Trophoblast cell (in vitro differentiated cells and primary cell): ENCODE results near the gene CRELD2.

Source experiments
- DNase-seq, 2 donors: peaks; one replicate each; pipeline ENCODE4 v3.0.0-alpha.2; 2016
- H2AFZ ChIP-seq: 2 replicates; pipeline ENCODE4 v1.6.1; 2013; ENCODE audit warnings: low read length, moderate library complexity, mild to moderate bottlenecking; ENCODE audit not compliant: insufficient read depth, poor library complexity
- H2AK5ac ChIP-seq: 2 replicates; pipeline ENCODE4 v1.6.1; 2013; ENCODE audit warnings: mild to moderate bottlenecking, low read length
- H2BK120ac ChIP-seq: 2 replicates; pipeline ENCODE4 v1.6.1; 2013; ENCODE audit warnings: low read length, mild to moderate bottlenecking, moderate library complexity; ENCODE audit not compliant: insufficient read depth, poor library complexity
- H2BK12ac ChIP-seq: 2 replicates; pipeline ENCODE4 v1.6.1; 2013; ENCODE audit warnings: mild to moderate bottlenecking, low read length, moderate library complexity
- H2BK5ac ChIP-seq: 2 replicates; pipeline ENCODE4 v1.6.1; 2013; ENCODE audit warnings: low read length, low read depth, moderate library complexity, mild to moderate bottlenecking; ENCODE audit not compliant: poor library complexity
- H3K14ac ChIP-seq: 2 replicates; pipeline ENCODE4 v1.6.1; 2013; ENCODE audit warnings: mild to moderate bottlenecking, low read length
- H3K18ac ChIP-seq: 2 replicates; pipeline ENCODE4 v1.6.1; 2013; ENCODE audit warnings: mild to moderate bottlenecking, low read length
- H3K23ac ChIP-seq: 2 replicates; pipeline ENCODE4 v1.6.1; 2013; ENCODE audit warnings: low read length
- H3K27ac ChIP-seq: 2 replicates; pipeline ENCODE4 v1.5.1; 2013; ENCODE audit warnings: low read depth, mild to moderate bottlenecking, inconsistent platforms, low read length, moderate library complexity
- H3K27me3 ChIP-seq: 2 replicates; pipeline ENCODE4 v1.6.1; 2013; ENCODE audit warnings: inconsistent platforms, mild to moderate bottlenecking, low read length, moderate library complexity; ENCODE audit not compliant: insufficient read depth
- H3K36me3 ChIP-seq, 2 experiments: 1 replicate in 1 of 2; 2 replicates in 1 of 2; pipeline ENCODE4 v1.6.1; 2013; ENCODE audit warnings: low read length in 2 of 2, mild to moderate bottlenecking in 2 of 2, moderate library complexity in 1 of 2; ENCODE audit not compliant: insufficient read depth in 2 of 2, control insufficient read depth in 1 of 2
- H3K4ac ChIP-seq: 2 replicates; pipeline ENCODE4 v1.6.1; 2013; ENCODE audit warnings: low read depth, mild to moderate bottlenecking, low read length, moderate library complexity
- H3K4me1 ChIP-seq, 2 experiments: 1 replicate in 1 of 2; 2 replicates in 1 of 2; pipeline ENCODE4 v1.6.1; 2013; ENCODE audit warnings: low read length in 2 of 2, mild to moderate bottlenecking in 2 of 2, moderate library complexity in 1 of 2; ENCODE audit not compliant: insufficient read depth in 2 of 2, control insufficient read depth in 1 of 2
- H3K4me2 ChIP-seq: 2 replicates; pipeline ENCODE4 v1.6.1; 2013; ENCODE audit warnings: inconsistent platforms, mild to moderate bottlenecking, low read length, moderate library complexity
- H3K4me3 ChIP-seq: 2 replicates; pipeline ENCODE4 v1.5.1; 2013; ENCODE audit warnings: mild to moderate bottlenecking, low read depth, low read length, inconsistent platforms
- H3K79me1 ChIP-seq: one replicate; pipeline ENCODE4 v1.6.1; 2013; ENCODE audit warnings: low read length
- H3K79me2 ChIP-seq: 2 replicates; pipeline ENCODE4 v1.6.1; 2013; ENCODE audit warnings: low read length, mild to moderate bottlenecking; ENCODE audit not compliant: control insufficient read depth, insufficient read depth, poor library complexity
- H3K9ac ChIP-seq: 2 replicates; pipeline ENCODE4 v1.6.1; 2013; ENCODE audit warnings: mild to moderate bottlenecking, low read length
- H3K9me3 ChIP-seq: 2 replicates; pipeline ENCODE4 v1.6.1; 2013; ENCODE audit warnings: low read depth, mild to moderate bottlenecking, control low read depth, inconsistent platforms, low read length; ENCODE audit not compliant: insufficient read depth
- H4K12ac ChIP-seq: 2 replicates; pipeline ENCODE4 v1.6.1; 2013; ENCODE audit warnings: low read depth, mild to moderate bottlenecking, low read length, moderate library complexity
- H4K8ac ChIP-seq: 2 replicates; pipeline ENCODE4 v1.6.1; 2013; ENCODE audit warnings: low read depth, mild to moderate bottlenecking, low read length, moderate library complexity
- H4K91ac ChIP-seq: one replicate; pipeline ENCODE4 v1.6.1; 2013; ENCODE audit warnings: low read depth, mild to moderate bottlenecking, low read length, moderate library complexity
- WGBS: extraction: QIAGEN DNeasy Blood & Tissue Kit; methylation state at CpG from one replicate; pipeline ENCODE4 v1.1.7; 2013; ENCODE audit warnings: missing lambda C conversion rate; ENCODE audit not compliant: insufficient read length, insufficient coverage; ENCODE audit errors: extremely low coverage; 5-methylcytosine and 5-hydroxymethylcytosine counted together

Gene CRELD2

GRCh38 chr22:49966774-49967705, 48.6 kb downstream of the CRELD2 start:
- peak; percentile 49 to 50 for DNase-seq
- H3K27me3 ChIP-seq = no peaks in the 10 kb centered on the region
- no peak overlapping the region for H3K4me2 ChIP-seq
- peak overlapping the region; percentile 27 for H2AK5ac ChIP-seq
- H3K18ac ChIP-seq = peak overlapping the region; percentile 54
- H3K14ac ChIP-seq = peak overlapping the region; percentile 50
- H3K4ac ChIP-seq = peak overlapping the region; percentile 17
- H2AFZ ChIP-seq = no peak overlapping the region
- peak overlapping the region; percentile 35 for H3K27ac ChIP-seq
- WGBS = no CpG with 5 or more reads among the region's 36 CpGs
- H4K12ac ChIP-seq = no peak overlapping the region
- H2BK120ac ChIP-seq = peak overlapping the region; percentile 24
- no peak overlapping the region for H3K9ac ChIP-seq
- no peak overlapping the region for H3K23ac ChIP-seq
- peaks cover 28% of the 10 kb centered on the region for H3K79me1 ChIP-seq
- H4K8ac ChIP-seq = peak overlapping the region; percentile 25
- peak overlapping the region; percentile 12 for H2BK12ac ChIP-seq
- H3K79me2 ChIP-seq = peaks cover 13% of the 10 kb centered on the region
- peaks cover 56 to 63% of the 10 kb centered on the region in 2 experiments for H3K4me1 ChIP-seq
- peak overlapping the region; percentile 66 for H4K91ac ChIP-seq
- H3K9me3 ChIP-seq = peaks cover 3% of the 10 kb centered on the region
- H3K4me3 ChIP-seq = no peak overlapping the region
- peaks cover 25 to 28% of the 10 kb centered on the region in 2 experiments for H3K36me3 ChIP-seq
- peak overlapping the region; percentile 15 for H2BK5ac ChIP-seq

- H3K27ac ChIP-seq = no peak overlapping the region
These were observed 49.3 kb downstream of the CRELD2 start for GRCh38 chr22:49967706-49968208.

GRCh38 chr22:49968313-49968830, 49.9 kb downstream of the CRELD2 start:
- Histone ChIP-seq H2BK5ac (no peak overlapping the region), H2AK5ac (no peak overlapping the region), H3K27ac (no peak overlapping the region), H3K9me3 (peaks cover 7% of the 10 kb centered on the region), H4K12ac (no peak overlapping the region), H2AFZ (no peak overlapping the region), H3K4me1 (peaks cover 47 to 53% of the 10 kb centered on the region in 2 experiments), H3K79me1 (peaks cover 18% of the 10 kb centered on the region), H3K79me2 (peaks cover 3% of the 10 kb centered on the region), H4K8ac (no peak overlapping the region), H4K91ac (no peak overlapping the region), H3K4ac (no peak overlapping the region), H3K14ac (no peak overlapping the region), H3K9ac (no peak overlapping the region), H3K18ac (no peak overlapping the region), H2BK12ac (no peak overlapping the region), H3K23ac (no peak overlapping the region), H3K36me3 (peaks cover 16 to 18% of the 10 kb centered on the region in 2 experiments), H3K4me2 (no peak overlapping the region), H2BK120ac (no peak overlapping the region), H3K27me3 (no peaks in the 10 kb centered on the region), H3K4me3 (no peak overlapping the region)
- no CpG with 5 or more reads among the region's 11 CpGs for WGBS
- DNase-seq = no peak

More at GRCh38 chr22:49967706-49968208, 49.3 kb downstream of the CRELD2 start:
- WGBS = no CpG with 5 or more reads among the region's 18 CpGs
- Histone ChIP-seq H3K4me1 (peaks cover 53 to 59% of the 10 kb centered on the region in 2 experiments), H2AK5ac (peak overlapping the region; percentile 32), H3K4ac (no peak overlapping the region), H3K9me3 (peaks cover 3% of the 10 kb centered on the region), H3K4me2 (no peak overlapping the region), H4K12ac (no peak overlapping the region), H3K18ac (peak overlapping the region; percentile 19), H4K8ac (no peak overlapping the region), H3K9ac (no peak overlapping the region), H2BK12ac (peak overlapping the region; percentile 8), H3K23ac (no peak overlapping the region), H3K36me3 (peaks cover 22 to 24% of the 10 kb centered on the region in 2 experiments), H3K4me3 (peak overlapping the region; percentile 8), H3K79me1 (peaks cover 24% of the 10 kb centered on the region), H3K14ac (no peak overlapping the region), H2AFZ (no peak overlapping the region), H4K91ac (peak overlapping the region; percentile 40), H2BK5ac (no peak overlapping the region), H3K27me3 (no peaks in the 10 kb centered on the region), H2BK120ac (no peak overlapping the region), H3K79me2 (peaks cover 9% of the 10 kb centered on the region)
- peak in 1 of 2 donors; percentile 27 for DNase-seq

- no peak overlapping the region for H2AFZ ChIP-seq
- no peak overlapping the region for H3K4ac ChIP-seq
- H4K8ac ChIP-seq = no peak overlapping the region
- H3K36me3 ChIP-seq = peaks cover 10 to 12% of the 10 kb centered on the region in 2 experiments
- H3K79me1 ChIP-seq = peaks cover 18% of the 10 kb centered on the region
- peaks cover 2% of the 10 kb centered on the region for H3K79me2 ChIP-seq
- no peak overlapping the region for H4K91ac ChIP-seq
- H3K18ac ChIP-seq = no peak overlapping the region
- H2BK120ac ChIP-seq = no peak overlapping the region
- H2AK5ac ChIP-seq = no peak overlapping the region
- H2BK5ac ChIP-seq = no peak overlapping the region
- no peak overlapping the region for H3K9ac ChIP-seq
- no peak overlapping the region for H4K12ac ChIP-seq
- no peak overlapping the region for H3K14ac ChIP-seq
- no peak overlapping the region for H3K23ac ChIP-seq
- H3K4me2 ChIP-seq = no peak overlapping the region
- no peak for DNase-seq
- H2BK12ac ChIP-seq = no peak overlapping the region
- peaks cover 10% of the 10 kb centered on the region for H3K9me3 ChIP-seq
- no CpG with 5 or more reads among the region's 16 CpGs for WGBS
- H3K27me3 ChIP-seq = no peaks in the 10 kb centered on the region
- H3K27ac ChIP-seq = no peak overlapping the region
- H3K4me1 ChIP-seq = peaks cover 47 to 52% of the 10 kb centered on the region in 2 experiments
- H3K4me3 ChIP-seq = no peak overlapping the region
These were observed 50.6 kb downstream of the CRELD2 start for GRCh38 chr22:49968831-49969661.
